DMS 273 treated with DMSO at 0.1 percent for 48 hours (cell line): ENCODE measurements around the gene ANKRD13D.
A peak's percentile ranks its signal among the peaks of the same experiment; 100 is the strongest.

Source experiments
- DNase-seq: peaks from one replicate; lab custom pipeline; 2025; lab: John Stamatoyannopoulos, UW

The ANKRD13D gene

DNA sequence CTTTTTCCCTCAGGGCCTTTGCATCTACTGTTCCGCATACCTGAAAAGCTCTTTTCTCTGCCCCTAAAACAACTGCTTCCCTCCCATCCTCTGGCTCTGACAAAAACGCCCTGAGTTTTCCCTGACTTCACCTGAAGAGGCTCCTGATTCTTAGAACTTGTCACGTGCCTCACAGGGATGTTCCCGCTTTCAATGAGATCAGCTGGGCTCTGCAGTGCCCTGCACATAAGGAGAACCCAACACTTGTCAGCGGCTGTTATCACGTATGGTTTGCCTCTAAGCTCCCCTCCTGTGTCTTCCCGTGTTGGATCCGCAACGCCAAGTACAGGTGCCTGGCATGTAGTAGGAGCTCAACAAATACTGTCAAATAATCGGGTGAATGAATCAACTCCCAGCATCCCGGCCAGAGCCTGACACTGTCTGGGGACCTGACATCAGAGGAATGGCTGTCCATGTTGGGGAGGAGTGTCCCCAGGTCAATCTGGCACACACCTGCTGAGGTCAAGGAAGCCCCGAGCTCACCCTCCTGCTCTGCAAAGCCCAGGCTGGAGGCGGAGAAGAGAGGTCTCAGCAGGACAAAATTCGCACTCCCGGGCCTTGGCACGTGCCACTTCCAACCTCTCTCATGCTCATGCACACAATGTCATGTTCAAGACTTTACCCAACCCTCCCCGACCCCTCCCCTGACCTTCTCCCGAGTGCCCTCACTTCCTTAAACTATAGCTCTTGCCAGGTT is 27.0 kb upstream of the ANKRD13D start:
- DNase-seq = no peak

DNA sequence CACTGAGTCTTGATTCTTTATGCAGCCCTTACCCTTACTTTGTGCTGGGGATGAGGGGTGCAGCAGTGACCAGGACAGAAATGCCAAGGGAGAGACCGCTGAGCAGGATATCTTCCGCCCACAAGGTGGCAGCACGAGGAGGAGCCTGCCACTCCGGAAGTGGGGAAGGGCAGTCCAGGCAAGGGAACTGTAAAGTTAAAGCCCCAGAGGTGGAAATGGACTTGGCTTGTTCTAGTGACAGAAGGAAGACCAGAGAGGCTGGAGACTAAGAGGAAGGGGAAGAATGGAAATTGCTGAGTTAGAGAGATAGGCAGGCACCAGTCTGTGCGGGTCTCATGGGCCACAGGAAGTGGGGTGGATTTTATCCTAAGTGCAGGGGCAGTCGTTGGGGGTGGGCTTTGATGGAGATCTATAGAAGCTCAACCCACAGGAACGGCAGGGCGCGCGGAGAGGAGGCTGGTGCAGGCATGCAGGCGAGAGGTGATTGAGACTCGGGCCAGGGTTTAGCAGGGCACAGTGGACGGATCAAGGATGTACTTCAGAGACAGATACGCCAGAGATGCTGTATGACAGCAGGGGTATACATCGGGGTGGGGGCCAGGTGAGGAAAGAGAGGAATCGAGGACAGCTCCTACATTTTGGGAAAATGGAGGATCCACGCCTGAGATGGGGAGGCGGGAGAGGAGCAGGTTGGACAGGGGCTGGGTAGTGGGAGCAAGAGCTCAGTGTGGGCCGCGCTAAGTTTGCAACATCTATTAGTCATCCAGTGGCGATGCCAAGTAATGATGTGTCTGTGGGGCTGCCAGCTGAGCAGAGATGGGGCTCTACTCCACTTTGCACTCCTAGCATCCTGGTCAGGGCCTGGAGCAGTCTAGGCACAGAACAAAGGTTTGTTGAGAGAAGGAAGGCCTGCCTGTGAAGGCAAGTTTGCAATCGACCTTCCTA is 26.1 kb upstream of the ANKRD13D start:
- peak; percentile 19 for DNase-seq

DNA sequence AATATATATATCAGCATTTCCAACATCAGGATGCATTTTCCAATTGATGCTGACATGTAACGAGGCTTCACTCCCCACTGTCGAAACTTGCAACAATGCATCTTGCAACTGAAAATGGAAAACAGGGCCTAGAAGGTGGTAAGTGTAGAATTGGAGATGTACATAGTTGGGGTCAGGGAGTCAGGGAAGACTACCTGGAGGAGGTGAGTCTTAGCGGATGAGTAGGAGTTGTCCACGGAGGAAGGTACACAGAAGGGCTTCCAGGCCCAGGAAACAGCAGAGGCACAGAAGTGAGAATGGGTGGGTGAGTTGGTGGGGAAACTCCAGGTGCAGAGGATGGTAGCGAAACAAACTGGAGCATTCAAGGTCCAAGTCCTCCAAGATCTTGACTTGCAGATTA is 24.8 kb upstream of the ANKRD13D start:
- no peak for DNase-seq

DNA sequence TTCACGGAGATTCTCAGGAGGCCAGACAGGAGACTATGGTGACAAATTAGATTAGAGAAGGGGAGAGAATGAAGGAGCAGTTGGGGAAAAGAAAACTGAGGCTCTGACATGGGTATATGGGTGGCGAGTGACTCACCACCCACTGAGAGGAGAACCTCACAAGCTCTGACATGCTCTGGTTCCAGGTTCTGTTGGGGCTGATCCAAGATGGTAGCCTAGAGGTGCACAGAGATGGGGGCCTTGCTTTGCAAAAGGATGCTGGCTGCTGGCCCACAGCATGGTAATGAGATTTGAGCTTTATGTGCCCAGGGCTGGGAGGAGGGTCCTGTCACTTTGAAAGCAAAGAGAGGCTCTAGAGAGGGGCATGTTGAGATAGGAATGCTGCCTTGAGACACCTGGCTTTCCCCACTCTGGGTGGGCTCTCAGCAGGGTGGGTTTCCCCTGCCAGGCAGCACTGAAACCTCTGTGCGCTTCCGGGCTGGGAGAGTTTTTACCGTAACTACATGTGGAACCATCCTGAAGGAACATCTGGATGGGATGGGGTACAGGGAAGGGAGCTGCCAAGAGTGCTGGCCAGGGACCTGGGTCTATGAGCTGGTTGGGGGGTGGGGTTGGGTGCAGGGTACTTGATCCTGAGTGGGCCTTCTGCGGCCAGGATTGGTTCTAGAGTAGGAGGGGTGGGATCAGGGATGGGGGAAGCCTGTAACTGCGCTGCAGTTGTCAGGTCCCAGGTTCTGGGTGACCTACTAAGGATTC is 24.0 kb upstream of the ANKRD13D start:
- no peak for DNase-seq

DNA sequence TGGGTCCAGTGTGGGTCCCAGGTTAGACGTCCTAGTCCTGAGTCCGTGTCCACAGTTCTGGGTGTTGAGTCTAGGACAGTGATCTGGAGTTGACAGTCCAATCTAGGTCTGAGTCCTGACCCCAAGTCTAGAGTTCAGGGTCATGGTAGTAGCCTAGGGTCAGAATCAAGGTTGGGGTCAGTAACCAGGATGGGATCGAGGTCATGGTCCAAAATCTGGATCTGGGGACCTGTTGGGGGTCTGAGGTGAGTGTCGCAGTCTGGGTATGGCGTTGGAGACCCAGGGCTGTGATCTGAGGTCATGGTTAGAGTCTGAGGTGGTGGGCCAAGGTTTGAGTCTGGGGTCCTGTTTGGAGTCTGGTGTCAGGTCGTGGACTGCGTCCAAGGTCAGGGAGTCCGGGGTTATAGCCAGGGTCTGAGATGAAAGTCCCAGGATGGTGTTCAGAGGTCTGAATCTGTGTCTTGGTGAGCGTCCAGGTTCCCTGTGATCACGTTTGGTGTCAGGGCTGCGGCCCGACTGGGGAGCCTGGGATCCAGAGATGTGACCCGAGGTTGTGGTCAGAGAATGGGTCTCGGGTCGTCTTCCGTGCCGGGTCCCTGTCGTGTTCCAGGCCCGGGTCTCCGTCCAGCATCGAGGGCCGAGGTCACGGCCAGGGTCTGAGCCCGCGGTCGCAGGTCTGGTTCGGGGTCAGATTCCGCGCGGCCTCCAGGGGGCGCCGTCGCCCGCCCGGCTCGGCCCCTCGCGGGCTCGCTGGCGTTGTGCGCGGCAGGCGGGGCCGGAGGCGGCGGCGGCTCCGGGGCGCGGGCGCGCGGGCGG is 23.3 kb upstream of the ANKRD13D start:
- no peak for DNase-seq

DNA sequence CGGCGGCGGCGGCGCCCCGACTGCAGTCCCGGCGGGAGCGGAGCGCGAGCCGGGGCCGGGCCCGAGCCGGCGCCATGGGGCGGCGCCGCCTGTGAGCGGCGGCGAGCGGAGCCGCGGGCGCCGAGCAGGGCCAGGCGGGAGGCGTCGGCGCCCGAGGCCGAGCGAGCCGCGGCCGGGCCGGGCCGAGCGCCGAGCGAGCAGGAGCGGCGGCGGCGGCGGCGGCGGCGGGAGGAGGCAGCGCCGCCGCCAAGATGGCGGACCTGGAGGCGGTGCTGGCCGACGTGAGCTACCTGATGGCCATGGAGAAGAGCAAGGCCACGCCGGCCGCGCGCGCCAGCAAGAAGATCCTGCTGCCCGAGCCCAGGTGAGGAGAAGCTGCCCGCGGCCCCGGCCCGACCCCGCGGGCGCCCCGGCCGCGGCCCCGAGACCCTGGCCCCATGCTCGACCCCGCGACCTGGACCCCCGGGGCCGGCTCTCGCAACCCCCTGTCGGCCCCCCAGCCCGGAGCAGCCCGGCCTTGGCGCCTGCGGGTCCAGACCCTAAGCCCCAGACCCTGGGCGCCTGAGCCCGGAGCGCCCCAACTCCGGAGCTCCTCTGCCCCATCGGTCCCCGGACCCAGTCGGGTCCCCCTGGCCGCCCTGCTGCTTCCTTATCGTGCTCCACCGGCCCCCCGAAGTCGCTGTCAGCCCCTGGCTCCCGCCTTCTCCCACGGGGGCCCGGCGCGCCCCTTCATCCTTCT is 22.5 kb upstream of the ANKRD13D start, which contains the start of gene GRK2:
Gene GRK2 (plus strand): TSS at position 25 of the 739 bp plus-strand sequence. CDS start 227 bp downstream, at position 252.
- no peak for DNase-seq

DNA sequence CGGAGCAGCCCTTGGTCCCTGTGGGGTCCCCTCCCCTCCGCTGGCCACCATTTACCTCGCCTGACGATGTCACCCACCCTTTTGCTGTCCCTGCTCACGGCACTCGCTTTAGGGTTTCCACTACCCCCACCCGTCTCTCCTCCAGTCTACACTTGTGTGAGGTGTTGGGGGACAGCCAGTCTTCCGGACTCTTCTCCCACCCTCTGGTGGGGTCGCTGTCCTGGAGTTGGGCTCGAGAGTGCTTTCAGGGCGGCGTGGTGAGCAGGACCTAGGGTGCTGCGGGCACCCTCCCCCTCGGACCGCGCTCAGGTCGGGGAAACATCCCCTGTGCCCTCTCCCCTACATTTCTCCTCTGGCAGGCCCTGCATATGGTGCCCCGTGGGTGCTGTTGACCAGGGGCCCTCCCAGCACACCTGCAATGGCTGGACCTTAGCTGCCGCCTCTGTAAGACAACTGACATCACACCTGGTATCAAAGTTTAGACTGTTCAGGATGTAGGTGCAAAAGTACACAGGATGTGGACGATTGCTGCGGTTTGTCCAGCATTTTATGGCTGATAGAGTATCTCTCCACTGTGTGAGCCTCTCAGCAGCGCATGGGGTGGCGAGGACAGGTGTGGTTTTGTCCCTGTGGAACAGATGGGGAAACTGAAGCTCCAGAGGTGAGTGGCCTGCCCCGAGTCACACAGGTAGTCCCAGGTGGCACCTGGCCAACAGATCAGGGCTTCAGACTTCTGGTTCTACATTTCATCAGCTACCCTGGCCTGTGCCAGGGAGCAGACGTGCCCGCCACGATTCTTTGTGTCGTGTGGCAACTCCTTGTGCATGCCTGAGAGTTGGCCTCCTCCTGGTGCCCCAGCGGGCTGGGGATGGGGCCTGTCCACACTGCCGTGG is 21.7 kb upstream of the ANKRD13D start:
- no peak for DNase-seq

DNA sequence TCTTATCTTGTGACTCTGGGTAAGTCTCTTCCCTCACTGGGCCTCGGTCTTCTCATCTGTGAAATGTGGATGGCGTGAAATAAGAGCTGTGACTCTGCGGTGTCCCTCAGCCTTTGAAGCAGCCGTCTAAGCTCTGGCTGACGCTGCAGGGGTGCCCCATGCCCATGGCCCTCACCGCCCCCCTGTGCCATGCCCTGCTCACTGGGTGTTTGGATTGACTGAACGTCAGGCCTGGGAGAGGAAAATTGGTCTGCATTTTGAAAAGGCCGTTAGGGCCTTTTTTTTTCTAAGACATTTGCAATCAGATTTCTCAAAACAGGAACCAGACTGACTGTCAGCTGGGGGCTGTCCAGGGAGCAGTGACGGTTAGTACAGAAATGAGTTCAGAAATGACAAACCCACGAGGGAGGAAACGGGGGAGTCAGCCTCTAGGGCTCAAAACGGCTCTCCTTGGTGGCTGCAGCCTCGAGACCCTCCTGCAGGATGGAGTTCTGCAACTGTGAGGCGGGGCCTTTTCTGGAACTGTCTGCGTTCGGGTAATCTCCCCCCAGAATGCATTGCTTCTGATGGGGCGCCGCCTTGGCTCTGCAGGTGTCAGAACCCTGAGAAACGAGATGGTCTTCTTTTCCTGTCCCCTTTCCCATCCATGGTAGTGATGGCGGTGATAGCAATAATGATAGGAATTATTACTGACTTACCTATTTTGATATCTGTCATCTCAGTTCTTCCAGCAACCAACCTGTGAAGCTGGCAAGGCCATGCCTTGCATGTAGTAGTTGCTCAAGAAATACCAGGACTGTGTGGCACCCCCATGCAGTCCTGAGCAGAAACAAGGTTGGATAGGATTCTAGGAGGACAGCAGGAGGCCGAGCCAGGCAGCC is 20.8 kb upstream of the ANKRD13D start:
- DNase-seq = no peak

DNA sequence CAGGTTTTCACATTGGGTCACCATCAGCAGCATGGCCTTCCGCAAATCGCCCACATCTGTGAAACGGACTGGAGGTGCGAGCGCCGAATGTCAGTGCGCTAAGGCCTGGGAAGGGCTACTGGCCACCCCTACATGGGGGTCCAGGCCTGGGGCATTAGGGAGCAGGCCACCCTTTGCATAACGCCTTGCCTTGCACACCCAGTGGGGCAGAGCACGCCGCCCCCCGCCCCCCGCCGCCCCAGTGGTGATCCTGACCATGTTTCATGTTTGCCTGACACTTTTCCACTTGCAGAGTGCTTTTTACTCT is 20.2 kb upstream of the ANKRD13D start:
- no peak for DNase-seq

DNA sequence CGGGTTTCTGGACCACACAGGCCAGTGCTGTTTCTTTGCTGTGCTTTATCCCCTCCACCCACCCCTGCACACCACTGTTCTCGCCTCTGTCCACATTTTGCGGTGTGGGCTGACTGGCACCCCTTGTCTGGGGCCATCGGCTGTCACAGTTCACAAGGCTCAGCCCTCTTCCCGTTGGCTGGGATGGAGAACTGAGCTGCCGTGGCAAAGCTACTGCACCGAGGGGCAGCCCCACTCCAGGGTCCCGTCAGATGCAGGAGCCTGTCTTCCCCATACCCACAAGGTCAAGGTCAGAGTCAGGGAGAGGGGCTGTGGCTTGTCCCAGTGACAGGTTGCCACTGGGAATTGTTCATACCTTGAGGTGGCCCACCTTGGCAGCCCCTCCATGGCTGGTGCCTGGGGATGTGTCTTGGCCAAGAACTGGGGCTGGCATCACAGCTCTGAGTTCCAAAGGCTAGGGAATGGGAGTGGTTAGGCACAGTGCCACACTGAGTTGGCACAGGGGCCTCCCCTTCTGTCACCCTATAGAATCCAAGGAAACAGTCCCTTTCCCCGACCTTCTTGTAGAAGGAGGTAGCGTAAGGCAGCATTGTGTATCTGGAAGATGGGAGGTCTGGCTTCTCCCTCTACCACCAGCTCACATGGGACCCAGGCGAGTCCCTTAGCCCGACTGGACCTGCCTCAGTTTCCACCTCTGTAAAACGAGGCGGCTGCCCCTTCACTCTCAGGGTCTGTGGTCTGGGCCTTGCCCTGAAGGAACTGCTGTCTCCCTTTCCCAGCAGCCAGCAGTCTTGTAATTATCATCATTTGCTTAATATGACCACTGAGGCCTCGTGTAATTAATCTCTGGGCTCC is 19.5 kb upstream of the ANKRD13D start:
- no peak for DNase-seq

DNA sequence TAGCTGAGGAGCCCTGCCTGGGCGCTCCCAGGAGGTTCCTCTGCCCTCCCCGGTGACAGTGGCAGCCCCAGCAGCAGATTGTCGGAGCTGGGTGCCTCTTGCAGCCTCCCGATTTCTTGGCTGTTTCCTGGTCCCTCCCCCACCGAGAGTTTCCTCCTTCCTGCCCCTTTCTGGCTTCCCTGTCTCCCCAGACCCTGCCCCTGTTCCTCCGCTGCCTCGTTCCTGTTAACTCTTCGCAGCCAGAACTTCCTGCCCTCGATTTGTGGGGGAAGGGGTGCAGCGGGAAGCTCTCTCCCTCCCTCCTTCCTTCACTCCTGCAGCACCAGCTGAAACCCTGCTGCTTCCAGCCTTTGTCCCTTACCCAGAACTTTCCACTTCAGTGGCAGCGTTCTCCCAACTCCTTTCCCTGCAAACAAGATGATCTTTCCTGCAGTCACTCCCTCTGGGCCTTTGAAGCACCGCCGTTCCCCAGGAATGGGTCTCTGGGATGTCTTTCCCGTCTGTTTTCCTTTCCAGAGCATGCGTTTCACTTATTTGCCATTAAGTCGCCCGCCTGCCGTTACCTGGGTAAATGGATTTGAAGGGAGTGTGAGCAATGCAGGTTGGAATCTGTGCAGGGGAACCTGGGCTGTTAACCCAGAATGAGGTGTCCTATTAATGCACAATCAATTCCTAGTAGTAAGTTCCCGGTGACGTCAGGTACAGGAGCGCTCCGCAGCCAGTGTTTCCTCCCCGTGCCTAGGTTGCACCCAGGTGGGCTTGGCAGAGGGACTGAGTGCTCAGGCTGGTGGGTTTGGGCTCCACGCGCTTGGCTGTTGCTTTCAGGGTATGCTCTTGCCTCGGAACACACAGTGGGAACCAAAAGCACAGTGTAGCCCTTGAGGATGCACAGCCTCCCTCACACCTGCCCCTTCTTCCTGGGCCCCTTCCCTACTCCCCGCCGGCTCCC is 18.6 kb upstream of the ANKRD13D start:
- DNase-seq = no peak

DNA sequence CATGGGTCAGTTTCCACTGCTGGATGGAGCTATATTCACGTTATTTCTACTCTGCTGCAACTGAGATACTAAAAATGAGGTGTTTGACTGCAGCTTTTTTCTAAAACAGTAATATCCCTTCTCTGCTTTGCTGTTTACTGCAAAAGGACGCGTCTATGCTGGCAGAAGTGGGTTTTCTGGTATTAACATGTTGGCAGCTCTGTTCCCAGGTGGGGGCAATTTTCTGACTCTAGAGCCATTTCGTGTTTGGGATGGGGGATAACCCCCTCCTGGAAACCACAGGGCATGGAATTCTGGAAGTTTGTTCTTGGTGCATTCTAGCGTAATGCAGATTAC is 17.9 kb upstream of the ANKRD13D start:
- DNase-seq = no peak

DNA sequence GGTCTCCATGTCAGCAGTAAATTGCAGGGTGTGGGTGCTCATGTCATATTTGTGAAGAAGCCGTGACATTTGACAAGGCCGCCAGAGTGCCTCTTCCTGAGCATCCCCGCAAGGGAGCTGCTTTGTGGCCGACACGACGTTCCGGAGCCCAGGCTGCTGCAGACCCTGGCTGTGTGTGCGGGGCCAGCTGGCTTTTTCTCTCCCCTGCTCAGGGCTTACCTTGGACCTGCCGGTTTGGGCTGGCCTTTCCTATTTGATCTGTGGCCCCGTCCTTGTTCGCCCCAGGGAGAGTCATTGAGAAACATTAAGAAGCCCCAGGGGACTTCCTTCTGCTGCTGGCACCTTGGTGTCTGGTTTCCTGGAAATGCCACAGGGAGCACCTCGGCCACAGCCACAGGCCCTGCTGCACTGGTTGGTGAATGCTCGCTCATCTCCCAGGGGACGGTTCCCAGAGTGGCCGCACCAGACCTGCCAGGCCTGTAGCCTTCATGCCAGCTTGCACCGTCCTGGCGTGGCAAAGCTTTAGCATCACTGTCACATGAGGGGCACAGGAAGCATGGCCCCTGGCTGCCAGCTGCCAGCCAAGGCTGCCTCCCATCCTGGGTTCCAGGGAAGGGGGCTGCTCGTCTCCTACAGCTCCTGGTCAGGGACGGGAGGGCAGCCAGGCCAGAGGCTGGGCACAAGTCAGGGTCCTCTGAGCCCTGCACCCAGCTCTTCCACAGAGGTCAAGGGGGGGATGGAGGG is 17.4 kb upstream of the ANKRD13D start:
- DNase-seq = no peak

DNA sequence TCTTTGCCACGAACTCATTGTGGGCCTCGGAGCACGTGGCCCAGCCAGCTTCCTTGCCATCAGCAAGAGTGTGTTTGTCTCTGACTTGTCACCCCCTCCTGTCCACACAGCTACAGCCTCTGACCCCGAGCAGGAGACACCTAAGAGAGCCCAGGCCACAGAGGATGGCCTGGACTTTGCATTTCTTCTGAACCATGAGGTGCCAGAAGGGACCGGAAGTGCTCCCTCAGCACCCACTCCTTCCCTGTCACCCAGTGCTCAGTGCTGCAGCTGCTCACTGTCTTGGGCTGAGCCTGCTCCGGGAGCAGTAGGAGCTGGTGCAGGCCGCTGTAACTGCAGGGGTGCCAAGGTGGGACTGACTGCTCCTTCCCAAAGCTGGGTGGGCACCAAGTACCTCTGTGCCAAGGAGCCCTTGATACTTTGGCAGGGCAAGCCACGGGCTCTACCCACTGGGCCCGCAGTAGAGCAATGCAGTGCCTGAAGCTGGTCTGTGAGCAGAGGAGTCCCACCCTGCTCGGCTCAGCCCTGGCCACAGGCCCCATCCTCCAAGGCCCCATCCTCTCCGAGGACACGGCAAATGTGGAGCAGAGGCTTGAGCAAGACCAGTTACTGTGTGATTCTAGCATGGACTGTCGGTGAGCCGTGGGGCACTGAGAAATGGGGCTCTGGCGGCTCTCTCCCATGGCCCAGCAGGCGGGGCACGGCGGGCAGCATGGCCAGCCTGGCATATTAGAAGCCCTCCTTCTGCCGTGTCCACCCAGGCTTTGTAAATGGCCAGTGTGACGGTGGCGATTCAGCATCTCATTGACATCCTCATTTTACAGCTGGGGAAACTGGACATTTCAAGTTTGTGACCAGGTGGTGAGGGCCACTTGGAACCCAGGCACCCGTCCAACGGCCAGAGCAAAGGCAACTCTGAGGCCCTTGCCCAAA is 16.5 kb upstream of the ANKRD13D start:
- no peak for DNase-seq
